ENCODE data around the gene ATG16L1. TPM values are rescaled to one million over a fixed set of nuclear protein-coding genes. Genes with fewer than 3 reads are reported as not detected.

The ATG16L1 gene
- total and polyA plus RNA-seq, 3 experiments from 2014 or later: 19.5 to 34.2 (median 32.0) TPM

GRCh38 chr2:233317196-233317943 lies 65.9 kb downstream of the ATG16L1 start:
- Mint-ChIP-seq H3K36me3 (no peaks in the 10 kb centered on the region), H3K4me1 (peaks cover 3 to 8% (median 6%) of the 10 kb centered on the region in 3 donors), H3K9me3 (no peaks in the 10 kb centered on the region), H3K4me3 (no peak overlapping the region), H3K27me3 (peaks cover 3 to 9% of the 10 kb centered on the region in 2 donors), H3K27ac (no peak overlapping the region)
- H3K27ac ChIP-seq (ENCODE audit: low read depth, low read length): no peak overlapping the region
- CTCF ChIA-PET: no interaction called here
- no peak for DNase-seq
- H3K4me3 ChIP-seq (ENCODE audit: low read length): no peak overlapping the region
- no peaks in the 10 kb centered on the region for H3K36me3 ChIP-seq (ENCODE audit: insufficient read depth, low read length)
- no peaks in the 10 kb centered on the region for H3K9me3 ChIP-seq (ENCODE audit: low read length)
- POLR2A ChIA-PET: interaction anchor here (0.6 kb wide), 1 partner anchor 13 kb away, joined by 5 read pairs; no protein-coding TSS in a partner anchor
- H3K27me3 ChIP-seq (ENCODE audit: insufficient read depth, low read length, poor library complexity, severe bottlenecking): no peaks in the 10 kb centered on the region
- H3K4me1 ChIP-seq (ENCODE audit: insufficient read depth, low read length): no peaks in the 10 kb centered on the region

GRCh38 chr2:233319256-233319655 lies 67.8 kb downstream of the ATG16L1 start:
- Mint-ChIP-seq H3K9me3 (no peaks in the 10 kb centered on the region), H3K4me3 (no peak overlapping the region), H3K27me3 (peaks cover 3 to 9% of the 10 kb centered on the region in 2 donors), H3K36me3 (no peaks in the 10 kb centered on the region), H3K4me1 (peaks cover 9 to 21% (median 13%) of the 10 kb centered on the region in 3 donors), H3K27ac (no peak overlapping the region)
- ChIA-PET CTCF (no interaction called here), POLR2A (no interaction called here)
- no peak overlapping the region for H3K27ac ChIP-seq (ENCODE audit: low read depth, low read length)
- no peaks in the 10 kb centered on the region for H3K9me3 ChIP-seq (ENCODE audit: low read length)
- H3K27me3 ChIP-seq (ENCODE audit: insufficient read depth, low read length, poor library complexity, severe bottlenecking): no peaks in the 10 kb centered on the region
- no peak for DNase-seq
- H3K4me3 ChIP-seq (ENCODE audit: low read length): no peak overlapping the region
- no peaks in the 10 kb centered on the region for H3K4me1 ChIP-seq (ENCODE audit: insufficient read depth, low read length)
- no peaks in the 10 kb centered on the region for H3K36me3 ChIP-seq (ENCODE audit: insufficient read depth, low read length)

GRCh38 chr2:233320470-233320869 lies 69.0 kb downstream of the ATG16L1 start:
- H3K4me1 ChIP-seq (ENCODE audit: insufficient read depth, low read length): no peaks in the 10 kb centered on the region
- DNase-seq: no peak
- Mint-ChIP-seq H3K4me3 (no peak overlapping the region), H3K27me3 (peaks cover 3 to 9% of the 10 kb centered on the region in 2 donors), H3K27ac (peak overlapping the region in 1 of 8 donors; percentile 8), H3K9me3 (peaks cover 0 to 2% (median 0%) of the 10 kb centered on the region in 5 donors), H3K36me3 (peaks cover 0 to 2% (median 0%) of the 10 kb centered on the region in 3 donors), H3K4me1 (peaks cover 9 to 21% (median 16%) of the 10 kb centered on the region in 3 donors)
- no peaks in the 10 kb centered on the region for H3K36me3 ChIP-seq (ENCODE audit: insufficient read depth, low read length)
- no peaks in the 10 kb centered on the region for H3K9me3 ChIP-seq (ENCODE audit: low read length)
- no peaks in the 10 kb centered on the region for H3K27me3 ChIP-seq (ENCODE audit: insufficient read depth, low read length, poor library complexity, severe bottlenecking)
- ChIA-PET POLR2A (no interaction called here), CTCF (interaction anchor here (1.4 kb wide), 1 partner anchor 8 kb away, joined by 3 read pairs; no protein-coding TSS in a partner anchor)
- H3K4me3 ChIP-seq (ENCODE audit: low read length): no peak overlapping the region
- H3K27ac ChIP-seq (ENCODE audit: low read depth, low read length): no peak overlapping the region

- peak overlapping the region in 3 of 8 donors; percentile 5 to 48 (median 38) for H3K27ac Mint-ChIP-seq
- H3K36me3 Mint-ChIP-seq: peaks cover 0 to 2% (median 0%) of the 10 kb centered on the region in 3 donors
- no peaks in the 10 kb centered on the region for H3K9me3 ChIP-seq (ENCODE audit: low read length)
- no peaks in the 10 kb centered on the region for H3K4me1 ChIP-seq (ENCODE audit: insufficient read depth, low read length)
- ChIA-PET CTCF (interaction anchor here (1.4 kb wide), 2 partner anchors 8 to 10 kb away, joined by 3 to 4 read pairs; no protein-coding TSS in a partner anchor), POLR2A (no interaction called here)
- no peaks in the 10 kb centered on the region for H3K27me3 ChIP-seq (ENCODE audit: insufficient read depth, low read length, poor library complexity, severe bottlenecking)
- H3K9me3 Mint-ChIP-seq: peaks cover 0 to 2% (median 0%) of the 10 kb centered on the region in 5 donors
- no peak overlapping the region for H3K27ac ChIP-seq (ENCODE audit: low read depth, low read length)
- H3K4me3 Mint-ChIP-seq: peak overlapping the region in 2 of 7 donors; percentile 5 to 35
- H3K4me1 Mint-ChIP-seq: peaks cover 9 to 21% (median 16%) of the 10 kb centered on the region in 3 donors
- H3K4me3 ChIP-seq (ENCODE audit: low read length): no peak overlapping the region
- no peaks in the 10 kb centered on the region for H3K36me3 ChIP-seq (ENCODE audit: insufficient read depth, low read length)
- no peak for DNase-seq
- peaks cover 3 to 9% of the 10 kb centered on the region in 2 donors for H3K27me3 Mint-ChIP-seq
Measured at GRCh38 chr2:233321166-233321565, 69.7 kb downstream of the ATG16L1 start.

- Mint-ChIP-seq H3K27me3 (peaks cover 0 to 2% of the 10 kb centered on the region in 2 donors), H3K36me3 (peaks cover 0 to 2% (median 0%) of the 10 kb centered on the region in 3 donors), H3K4me1 (peaks cover 9 to 21% (median 17%) of the 10 kb centered on the region in 3 donors), H3K9me3 (peaks cover 0 to 2% (median 0%) of the 10 kb centered on the region in 5 donors), H3K27ac (peak overlapping the region in 3 of 8 donors; percentile 8 to 81 (median 47)), H3K4me3 (no peak overlapping the region)
- Histone ChIP-seq H3K4me3 (ENCODE audit: low read length) (no peak overlapping the region), H3K36me3 (ENCODE audit: insufficient read depth, low read length) (no peaks in the 10 kb centered on the region), H3K27ac (ENCODE audit: low read depth, low read length) (no peak overlapping the region), H3K4me1 (ENCODE audit: insufficient read depth, low read length) (no peaks in the 10 kb centered on the region), H3K9me3 (ENCODE audit: low read length) (no peaks in the 10 kb centered on the region), H3K27me3 (ENCODE audit: insufficient read depth, low read length, poor library complexity, severe bottlenecking) (no peaks in the 10 kb centered on the region)
- CTCF ChIA-PET: interaction anchor here (1.1 kb wide), 1 partner anchor 270 kb away, joined by 3 read pairs; no protein-coding TSS in a partner anchor
- POLR2A ChIA-PET: interaction anchor here (0.6 kb wide), 1 partner anchor 36 kb away, joined by 3 read pairs; no protein-coding TSS in a partner anchor
- no peak for DNase-seq
Measured at GRCh38 chr2:233323851-233324250, 72.4 kb downstream of the ATG16L1 start.

GRCh38 chr2:233325256-233325655 lies 73.8 kb downstream of the ATG16L1 start:
- ChIA-PET CTCF (interaction anchor here (0.9 kb wide), 1 partner anchor 58 kb away, joined by 4 read pairs; no protein-coding TSS in a partner anchor), POLR2A (interaction anchor here (0.6 kb wide), 1 partner anchor 28 kb away, joined by 12 read pairs; no protein-coding TSS in a partner anchor)
- Histone ChIP-seq H3K36me3 (ENCODE audit: insufficient read depth, low read length) (no peaks in the 10 kb centered on the region), H3K27me3 (ENCODE audit: insufficient read depth, low read length, poor library complexity, severe bottlenecking) (no peaks in the 10 kb centered on the region), H3K4me3 (ENCODE audit: low read length) (no peak overlapping the region), H3K4me1 (ENCODE audit: insufficient read depth, low read length) (peaks cover 8% of the 10 kb centered on the region), H3K9me3 (ENCODE audit: low read length) (no peaks in the 10 kb centered on the region), H3K27ac (ENCODE audit: low read depth, low read length) (no peak overlapping the region)
- no peaks in the 10 kb centered on the region for H3K27me3 Mint-ChIP-seq
- peaks cover 0 to 2% (median 0%) of the 10 kb centered on the region in 3 donors for H3K36me3 Mint-ChIP-seq
- H3K27ac Mint-ChIP-seq: peak overlapping the region in 1 of 8 donors; percentile 74
- H3K4me3 Mint-ChIP-seq: no peak overlapping the region
- peaks cover 0 to 2% (median 0%) of the 10 kb centered on the region in 5 donors for H3K9me3 Mint-ChIP-seq
- peaks cover 20 to 32% (median 22%) of the 10 kb centered on the region in 3 donors for H3K4me1 Mint-ChIP-seq
- no peak for DNase-seq

GRCh38 chr2:233325814-233326213 lies 74.3 kb downstream of the ATG16L1 start:
- H3K4me1 ChIP-seq (ENCODE audit: insufficient read depth, low read length): peaks cover 13% of the 10 kb centered on the region
- Mint-ChIP-seq H3K9me3 (peaks cover 0 to 2% (median 0%) of the 10 kb centered on the region in 5 donors), H3K4me1 (peaks cover 20 to 35% (median 22%) of the 10 kb centered on the region in 3 donors), H3K36me3 (peaks cover 0 to 2% (median 0%) of the 10 kb centered on the region in 3 donors), H3K4me3 (no peak overlapping the region), H3K27me3 (no peaks in the 10 kb centered on the region), H3K27ac (peak overlapping the region in 2 of 8 donors; percentile 29 to 74)
- H3K9me3 ChIP-seq (ENCODE audit: low read length): no peaks in the 10 kb centered on the region
- no peak for DNase-seq
- no peaks in the 10 kb centered on the region for H3K27me3 ChIP-seq (ENCODE audit: insufficient read depth, low read length, poor library complexity, severe bottlenecking)
- no peak overlapping the region for H3K27ac ChIP-seq (ENCODE audit: low read depth, low read length)
- no peaks in the 10 kb centered on the region for H3K36me3 ChIP-seq (ENCODE audit: insufficient read depth, low read length)
- CTCF ChIA-PET: interaction anchor here (0.9 kb wide), 1 partner anchor 58 kb away, joined by 4 read pairs; no protein-coding TSS in a partner anchor
- H3K4me3 ChIP-seq (ENCODE audit: low read length): no peak overlapping the region
- POLR2A ChIA-PET: interaction anchor here (0.6 kb wide), 1 partner anchor 28 kb away, joined by 12 read pairs; no protein-coding TSS in a partner anchor

- peaks cover 25 to 38% (median 26%) of the 10 kb centered on the region in 3 donors for H3K4me1 Mint-ChIP-seq
- H3K36me3 Mint-ChIP-seq: peaks cover 0 to 2% (median 0%) of the 10 kb centered on the region in 3 donors
- no peaks in the 10 kb centered on the region for H3K27me3 Mint-ChIP-seq
- Histone ChIP-seq H3K9me3 (ENCODE audit: low read length) (no peaks in the 10 kb centered on the region), H3K27ac (ENCODE audit: low read depth, low read length) (no peak overlapping the region), H3K27me3 (ENCODE audit: insufficient read depth, low read length, poor library complexity, severe bottlenecking) (no peaks in the 10 kb centered on the region), H3K36me3 (ENCODE audit: insufficient read depth, low read length) (no peaks in the 10 kb centered on the region), H3K4me3 (ENCODE audit: low read length) (no peak overlapping the region), H3K4me1 (ENCODE audit: insufficient read depth, low read length) (peaks cover 20% of the 10 kb centered on the region)
- H3K9me3 Mint-ChIP-seq: peaks cover 0 to 2% (median 0%) of the 10 kb centered on the region in 5 donors
- H3K4me3 Mint-ChIP-seq: no peak overlapping the region
- no peak overlapping the region for H3K27ac Mint-ChIP-seq
- no peak for DNase-seq
- ChIA-PET POLR2A (no interaction called here), CTCF (no interaction called here)
Measured at GRCh38 chr2:233326500-233326899, 75.0 kb downstream of the ATG16L1 start.
